Tibial artery (tissue), 4 donors: ENCODE data around the gene DOLPP1.
A peak's percentile ranks its signal among the peaks of the same experiment; 100 is the strongest.

Source experiments
- DNase-seq, 2 donors: peaks; one replicate each; pipeline ENCODE4 v3.0.0-alpha.2; 2019
- H3K27ac ChIP-seq, 2 donors: fragments of 200-600 bp; sonication (generic) in 1 of 2; 1 replicate in 1 of 2; 2 replicates in 1 of 2; pipeline ENCODE4 v1.5.1; 2018 to 2019; ENCODE audit warnings: mild to moderate bottlenecking in 1 of 2
- H3K27me3 ChIP-seq, 2 donors: fragments of 200-600 bp; sonication (generic) in 1 of 2; one replicate each; pipeline versions ENCODE4 v1.5.1 to v1.6.0; 2016 to 2019
- H3K36me3 ChIP-seq, 3 donors: fragments of 200-600 bp; sonication (generic) in 2 of 3; one replicate each; pipeline ENCODE4 v1.5.1; 2016 to 2019; ENCODE audit warnings: mild to moderate bottlenecking in 2 of 3
- H3K4me1 ChIP-seq, 4 donors: fragments of 200-600 bp; sonication (generic) in 2 of 4; 1 replicate in 3 of 4; 2 replicates in 1 of 4; pipeline ENCODE4 v1.5.1; 2016 to 2019
- H3K4me3 ChIP-seq, 2 donors: fragments of 200-600 bp; sonication (generic) in 1 of 2; 1 replicate in 1 of 2; 2 replicates in 1 of 2; pipeline ENCODE4 v1.5.1; 2018 to 2019; ENCODE audit warnings: mild to moderate bottlenecking in 2 of 2
- H3K9me3 ChIP-seq, 3 donors: fragments of 200-600 bp; sonication (generic) in 1 of 3; one replicate each; pipeline ENCODE4 v1.5.1; 2016 to 2019
- CTCF ChIP-seq, 2 experiments: fragments of 200-600 bp in 1 of 2; fragments of 450-650 bp in 1 of 2; IDR thresholded peaks; one replicate each; pipeline ENCODE4 v1.5.1; 2017 to 2019; ENCODE audit warnings: antibody characterized with exemption in 2 of 2, mild to moderate bottlenecking in 1 of 2, moderate library complexity in 1 of 2
- intact Hi-C: fragments of 100-400 bp; cut with DNase I; formaldehyde crosslinking; loops from one replicate; pipeline ENCODE4 v1.15.0; 2023; ENCODE audit warnings: low total_unique reads

DOLPP1 gene

GRCh38 chr9:129102791-129103594 is 22.1 kb downstream of the DOLPP1 start:
- intact Hi-C loops: no loop called here
- peaks cover 0 to under 1% (median under 1%) of the 10 kb centered on the region in 4 donors for H3K4me1 ChIP-seq
- no peak for DNase-seq
- no peak overlapping the region for H3K4me3 ChIP-seq
- H3K27me3 ChIP-seq: no peaks in the 10 kb centered on the region
- H3K36me3 ChIP-seq: peaks cover 12 to 86% (median 41%) of the 10 kb centered on the region in 3 donors
- no peak overlapping the region for H3K27ac ChIP-seq
- no peaks in the 10 kb centered on the region for H3K9me3 ChIP-seq
- peak; percentile 16 to 34 for TF ChIP-seq CTCF (IDR thresholded peaks at IDR 0.05)

DNA sequence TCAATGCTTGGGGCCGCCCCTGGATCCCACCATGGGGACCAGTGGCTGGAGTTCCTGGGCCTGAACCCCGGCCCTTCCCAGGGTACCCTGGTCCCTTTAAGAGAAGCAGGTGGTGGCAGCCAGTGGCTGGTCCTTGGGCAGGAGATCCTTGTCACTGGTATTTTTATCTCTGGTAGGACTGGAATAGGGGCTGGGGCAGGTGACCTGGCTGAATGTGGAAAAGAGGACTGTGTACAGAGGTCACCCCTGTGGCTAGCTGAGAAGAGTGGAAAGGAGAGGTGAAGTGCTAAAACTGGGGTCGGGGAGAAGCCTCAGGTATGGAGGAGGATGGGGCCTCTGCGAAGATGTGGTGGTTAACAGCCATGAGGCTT is 22.7 kb downstream of the DOLPP1 start:
- Histone ChIP-seq H3K27ac (no peak overlapping the region), H3K4me1 (peaks cover 0 to 7% (median 3%) of the 10 kb centered on the region in 4 donors), H3K4me3 (no peak overlapping the region), H3K9me3 (no peaks in the 10 kb centered on the region), H3K27me3 (no peaks in the 10 kb centered on the region), H3K36me3 (peaks cover 6 to 86% (median 36%) of the 10 kb centered on the region in 3 donors)
- no peak for TF ChIP-seq CTCF (IDR thresholded peaks at IDR 0.05)
- intact Hi-C loops: no loop called here
- DNase-seq: no peak

DNA sequence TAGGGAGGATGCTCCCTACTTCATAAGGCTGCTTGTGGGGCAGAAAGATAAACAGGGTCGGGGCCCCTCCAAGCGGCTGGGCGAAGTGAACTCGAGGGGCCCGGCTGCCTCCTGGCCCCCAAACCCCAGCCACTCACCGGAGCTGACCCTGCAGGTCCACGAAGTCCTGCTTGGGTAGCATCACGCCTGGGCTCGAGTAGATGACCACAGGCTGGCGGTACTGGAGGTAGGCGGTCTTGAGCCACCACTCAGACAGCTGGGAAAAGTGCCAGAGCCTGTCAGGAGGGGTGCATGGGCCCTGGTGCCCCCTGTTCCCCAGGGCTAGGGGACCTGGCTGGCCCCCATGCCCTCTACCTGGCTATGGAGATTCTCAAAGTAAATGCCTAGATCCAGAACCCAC is 23.1 kb downstream of the DOLPP1 start:
- Histone ChIP-seq H3K27me3 (no peaks in the 10 kb centered on the region), H3K36me3 (peaks cover 5 to 83% (median 36%) of the 10 kb centered on the region in 3 donors), H3K27ac (no peak overlapping the region), H3K9me3 (no peaks in the 10 kb centered on the region), H3K4me1 (peaks cover 0 to 11% (median 7%) of the 10 kb centered on the region in 4 donors), H3K4me3 (no peak overlapping the region)
- intact Hi-C loops: no loop called here
- TF ChIP-seq CTCF (IDR thresholded peaks at IDR 0.05): no peak
- DNase-seq: no peak

DNA sequence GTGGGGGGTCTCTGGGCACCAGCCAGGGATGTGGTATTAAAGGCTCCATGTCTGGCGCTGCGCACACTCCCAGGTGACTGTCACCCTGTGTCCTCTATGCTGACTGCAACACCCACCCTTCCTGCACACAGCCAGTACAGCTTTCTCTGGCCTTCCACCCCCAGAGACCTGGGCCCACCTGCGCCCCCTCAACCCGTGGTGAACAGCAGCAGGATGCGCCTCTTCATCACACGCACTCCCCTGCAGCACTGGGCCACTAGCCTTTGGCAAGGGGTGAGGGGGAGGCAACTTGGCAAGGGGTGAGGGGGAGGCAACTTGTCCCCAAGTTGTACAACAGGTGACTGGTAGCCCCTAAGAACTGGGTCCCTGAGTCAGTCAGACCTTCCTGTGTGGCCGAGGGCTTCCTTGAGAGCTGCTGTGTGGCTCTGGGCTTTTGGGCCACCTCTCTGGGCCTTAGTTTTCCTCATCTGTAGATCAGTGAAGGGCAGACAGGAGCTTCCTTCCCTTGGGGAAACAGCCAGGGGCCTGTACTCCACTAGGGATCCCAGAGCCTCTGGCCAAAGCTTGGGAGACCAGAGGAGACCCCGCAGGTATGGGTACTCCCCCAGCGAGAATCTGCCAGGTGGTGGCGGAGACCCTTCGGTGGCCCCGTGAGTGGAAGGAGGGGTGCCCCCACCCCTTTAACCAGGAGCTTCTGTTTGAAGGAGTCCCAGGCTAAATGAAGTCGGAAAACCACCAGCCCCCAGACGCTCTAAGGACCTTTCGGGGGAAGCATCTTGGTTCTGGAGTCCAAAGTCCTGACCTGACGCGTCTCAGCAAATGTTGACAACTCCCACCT is 25.2 kb downstream of the DOLPP1 start:
- no peak for TF ChIP-seq CTCF (IDR thresholded peaks at IDR 0.05)
- no peak for DNase-seq
- H3K27me3 ChIP-seq: no peaks in the 10 kb centered on the region
- intact Hi-C loops: no loop called here
- H3K27ac ChIP-seq: no peak overlapping the region
- H3K4me1 ChIP-seq: peaks cover 0 to 27% (median 16%) of the 10 kb centered on the region in 4 donors
- peaks cover 5 to 67% (median 29%) of the 10 kb centered on the region in 3 donors for H3K36me3 ChIP-seq
- no peak overlapping the region for H3K4me3 ChIP-seq
- no peaks in the 10 kb centered on the region for H3K9me3 ChIP-seq

GRCh38 chr9:129107651-129108050 is 26.7 kb downstream of the DOLPP1 start:
- Histone ChIP-seq H3K27ac (no peak overlapping the region), H3K36me3 (peaks cover 5 to 52% (median 26%) of the 10 kb centered on the region in 3 donors), H3K4me1 (peaks cover 0 to 34% (median 23%) of the 10 kb centered on the region in 4 donors), H3K9me3 (no peaks in the 10 kb centered on the region), H3K4me3 (no peak overlapping the region), H3K27me3 (no peaks in the 10 kb centered on the region)
- intact Hi-C loops: no loop called here
- no peak for DNase-seq
- no peak for TF ChIP-seq CTCF (IDR thresholded peaks at IDR 0.05)
